HepG2 (cell line): ENCODE measurements around the gene MSMP. TPM values are rescaled to one million over a fixed set of nuclear protein-coding genes. Genes with fewer than 3 reads are reported as not detected.

ENCODE experiments used
- ATAC-seq: fragments of 200-7000 bp; cut with Tn5 transposase; 3 replicates; pipeline ENCODE4 v1.9.1; 2020; ENCODE audit warnings: mild to moderate bottlenecking, moderate library complexity
- BruUV-seq: library from RNA; stranded (reverse); fragments of 400-500 nt; replicated peaks from 2 replicates; lab custom pipeline; 2021; lab: Mats Ljungman, UMichigan
- CTCF ChIA-PET: fragments of 300-600 bp; formaldehyde crosslinking; extraction: SDS; loops from one replicate; lab custom pipeline; 2021; ENCODE audit warnings: low total read pairs, inconsistent platforms, low intra/inter-chr PET ratio; lab: Yijun Ruan, JAX
- POLR2A ChIA-PET: fragments of 350-600 bp; sonication (Branson Sonifier 250); formaldehyde crosslinking; loops from one replicate; lab custom pipeline; 2020; ENCODE audit warnings: antibody characterized with exemption, inconsistent platforms; lab: Yijun Ruan, JAX
- DNase-seq: peaks from one replicate; pipeline ENCODE4 v3.0.0-alpha.2; 2015; ENCODE audit warnings: low spot score
- FAIRE-seq: peaks from 3 replicates; lab custom pipeline; 2011; peaks lifted over from hg19 to GRCh38; lab: Jason Lieb, UNC
- H2AFZ ChIP-seq: one replicate; pipeline ENCODE4 v1.6.1; 2011; ENCODE audit warnings: low read length, inconsistent platforms
- H3K27ac ChIP-seq: fragments of 300-600 bp; 3 replicates; pipeline ENCODE4 v1.8.0; 2011; ENCODE audit warnings: mixed run types, mild to moderate bottlenecking, mixed read lengths, low read length, inconsistent platforms; ENCODE audit not compliant: insufficient read depth; ENCODE audit errors: extremely low read length
- H3K27me3 ChIP-seq, 2 experiments: fragments of 200-600 bp in 1 of 2; 2 replicates in 1 of 2; 3 replicates in 1 of 2; pipeline versions ENCODE4 v1.6.0 to v1.8.0; 2011; ENCODE audit warnings: low read length in 2 of 2, mild to moderate bottlenecking in 2 of 2, moderate library complexity in 2 of 2, inconsistent platforms in 1 of 2; ENCODE audit not compliant: insufficient read depth in 2 of 2, control insufficient read depth in 1 of 2
- H3K36me3 ChIP-seq, 2 experiments: fragments of 200-600 bp in 1 of 2; replicated peaks in 1 of 2; 2 replicates in 1 of 2; 3 replicates in 1 of 2; pipeline versions ENCODE4 v1.5.1 to v1.8.0; 2011; ENCODE audit warnings: low read length in 2 of 2, inconsistent platforms in 1 of 2; ENCODE audit not compliant: insufficient read depth in 2 of 2, control insufficient read depth in 1 of 2
- H3K4me1 ChIP-seq: 2 replicates; pipeline ENCODE4 v1.5.1; 2012; ENCODE audit warnings: low read length, inconsistent platforms; ENCODE audit not compliant: insufficient read depth
- H3K4me2 ChIP-seq: 2 replicates; pipeline ENCODE4 v1.6.0; 2011; ENCODE audit warnings: low read depth, low read length, inconsistent platforms
- H3K4me3 ChIP-seq, 3 experiments: fragments of 200-600 bp in 1 of 3; sonication (generic), shearing (Covaris generic) in 1 of 3; replicated peaks in 1 of 3; 2 replicates each; pipeline ENCODE4 v1.5.1; 2011 to 2016; ENCODE audit warnings: low read length in 3 of 3, inconsistent platforms in 2 of 3, low read depth in 2 of 3, mild to moderate bottlenecking in 2 of 3, control low read depth in 1 of 3, mixed read lengths in 1 of 3; ENCODE audit not compliant: insufficient read depth in 1 of 3
- H3K79me2 ChIP-seq: one replicate; pipeline ENCODE4 v1.6.1; 2011; ENCODE audit warnings: low read length, inconsistent platforms; ENCODE audit not compliant: insufficient read depth
- H3K9ac ChIP-seq: 2 replicates; pipeline ENCODE4 v1.6.0; 2011; ENCODE audit warnings: mild to moderate bottlenecking, low read depth, low read length, inconsistent platforms; ENCODE audit not compliant: insufficient read depth
- H3K9me3 ChIP-seq: 2 replicates; pipeline ENCODE4 v1.5.1; 2012; ENCODE audit warnings: mild to moderate bottlenecking, low read length
- H4K20me1 ChIP-seq: 2 replicates; pipeline ENCODE4 v1.6.0; 2011; ENCODE audit warnings: inconsistent platforms, mild to moderate bottlenecking, low read length, moderate library complexity; ENCODE audit not compliant: insufficient read depth
- FOXJ3 ChIP-seq: sonication (generic); formaldehyde crosslinking; IDR thresholded peaks from 2 replicates; pipeline ENCODE4 v1.4.0; 2020; ENCODE audit warnings: missing genetic modification reagents, mild to moderate bottlenecking, borderline replicate concordance
- JUND ChIP-seq: sonication (generic); formaldehyde crosslinking; IDR thresholded peaks from 2 replicates; pipeline ENCODE4 v1.8.0; 2022; ENCODE audit warnings: mild to moderate bottlenecking, missing genetic modification reagents
- PHF8 ChIP-seq: sonication (generic); formaldehyde crosslinking; IDR thresholded peaks from 2 replicates; pipeline ENCODE4 v1.5.0; 2020; ENCODE audit warnings: missing genetic modification reagents
- POLR2G ChIP-seq: fragments of 200-400 bp; formaldehyde crosslinking; IDR thresholded peaks from 2 replicates; pipeline ENCODE4 v1.6.1; 2018; ENCODE audit warnings: mild to moderate bottlenecking, low read depth, low read length, moderate library complexity
- U2AF1 ChIP-seq: fragments of 200-400 bp; formaldehyde crosslinking; optimal IDR thresholded peaks from 2 replicates; pipeline ENCODE3; 2017; ENCODE audit warnings: mild to moderate bottlenecking, low read depth, low read length
- WIZ ChIP-seq: sonication (generic); formaldehyde crosslinking; IDR thresholded peaks from 2 replicates; pipeline ENCODE4 v1.5.1; 2020; ENCODE audit warnings: mild to moderate bottlenecking, missing genetic modification reagents
- ZBTB20 ChIP-seq: sonication (generic); formaldehyde crosslinking; IDR thresholded peaks from 2 replicates; pipeline ENCODE4 v1.8.1; 2023; ENCODE audit warnings: missing genetic modification reagents, low read depth, mild to moderate bottlenecking, borderline replicate concordance
- ZNF207 ChIP-seq: fragments of 450-650 bp; IDR thresholded peaks from 2 replicates; pipeline ENCODE4 v1.6.1; 2016; ENCODE audit warnings: antibody characterized with exemption, borderline replicate concordance
- ZNF24 ChIP-seq: fragments of 450-650 bp; IDR thresholded peaks from 2 replicates; pipeline ENCODE4 v1.6.1; 2017; ENCODE audit warnings: antibody characterized with exemption, mild to moderate bottlenecking
- ZNF382 ChIP-seq: sonication (generic); formaldehyde crosslinking; IDR thresholded peaks from 2 replicates; pipeline ENCODE4 v1.5.0; 2020; ENCODE audit warnings: missing genetic modification reagents, mild to moderate bottlenecking, borderline replicate concordance
- ZNF430 ChIP-seq: sonication (generic); formaldehyde crosslinking; IDR thresholded peaks from 2 replicates; pipeline ENCODE4 v1.9.0; 2021; ENCODE audit warnings: mild to moderate bottlenecking, missing genetic modification reagents
- ZNF580 ChIP-seq: IDR thresholded peaks from 2 replicates; pipeline ENCODE4 v1.6.1; 2016; ENCODE audit warnings: low read depth, borderline replicate concordance
- ZNF773 ChIP-seq: sonication (generic); formaldehyde crosslinking; IDR thresholded peaks from 2 replicates; pipeline ENCODE4 v1.4.0; 2020; ENCODE audit warnings: missing genetic modification reagents, borderline replicate concordance
- ZSCAN31 ChIP-seq: sonication (generic); formaldehyde crosslinking; IDR thresholded peaks from 2 replicates; pipeline ENCODE4 v1.5.0; 2020; ENCODE audit warnings: low read depth, mild to moderate bottlenecking, missing genetic modification reagents
- in situ Hi-C: cut with HindIII; loops from 2 replicates; pipeline ENCODE4 v1.10.0; 2017; ENCODE audit warnings: low pct_unique_long_range_greater_than_20kb; ENCODE audit not compliant: extremely low pct_ligation_motif_present
- intact Hi-C: fragments of 100-400 bp; cut with micrococcal nuclease; formaldehyde crosslinking; loops from one replicate; pipeline ENCODE4 v1.10.0; 2022; ENCODE audit not compliant: unreplicated experiment
- polyA plus RNA-seq, 8 experiments: library from polyadenylated mRNA; depleted of rRNA in 3 of 8; stranded (reverse) in 7 of 8; unstranded in 1 of 8; fragments of >200 nt; fragmentation: Illumina TruSeq in 4 of 8; extraction: Trizol in 4 of 8; gene quantifications; 2 replicates each; pipeline versions ENCODE4 v1.2.1 to v1.2.3, GENCODE V29; 2011 to 2016; ENCODE audit warnings: low read depth in 4 of 8, missing spikeins in 1 of 8, mixed read lengths in 1 of 8; ENCODE audit not compliant: insufficient read depth in 1 of 8
- total RNA-seq, 5 experiments: library from RNA; depleted of rRNA; stranded (reverse); fragments of >200 nt; fragmentation: Illumina TruSeq; extraction: Trizol; gene quantifications; 2 replicates each; pipeline ENCODE4 v1.2.3, GENCODE V29; 2016; ENCODE audit warnings: low read depth in 1 of 5
- TF ChIP-seq, protein P1 (sequence below): IDR thresholded peaks from 2 replicates; pipeline ENCODE4 v1.6.1; 2016; ENCODE audit warnings: mild to moderate bottlenecking, missing biosample characterization, missing genetic modification reagents
- TF ChIP-seq, protein P2 (sequence below): sonication (generic); formaldehyde crosslinking; IDR thresholded peaks from 2 replicates; pipeline ENCODE4 v1.5.0; 2020; ENCODE audit warnings: missing genetic modification reagents, mild to moderate bottlenecking, borderline replicate concordance

MSMP gene
- total and polyA plus RNA-seq, 2 of the 13 experiments (the other 11 are each of a cell fraction or from before 2014, with no cell fraction given): 0.24 to 0.46 TPM

GRCh38 chr9:35783418-35783817 lies 29.3 kb upstream of the MSMP start:
- Histone ChIP-seq H3K9me3 (no peaks in the 10 kb centered on the region), H4K20me1 (no peaks in the 10 kb centered on the region), H3K4me3 (no peak overlapping the region), H3K27me3 (no peaks in the 10 kb centered on the region), H2AFZ (no peak overlapping the region), H3K79me2 (no peaks in the 10 kb centered on the region), H3K4me2 (no peak overlapping the region), H3K27ac (no peak overlapping the region), H3K4me1 (no peaks in the 10 kb centered on the region), H3K36me3 (peaks cover 1 to 10% of the 10 kb centered on the region in 2 experiments), H3K9ac (no peak overlapping the region)
- intact Hi-C loops (no loop called here), in situ Hi-C loops (no loop called here)
- FAIRE-seq: no peak
- CTCF ChIA-PET: no interaction called here
- POLR2A ChIA-PET: no interaction called here
- BruUV-seq: no TSS peak
- no peak for ATAC-seq
- TF ChIP-seq ZNF24 (no peak), ZNF382 (no peak), ZNF580 (CRISPR knock-in tag) (no peak), ZBTB20 (CRISPR knock-in tag) (no peak), PHF8 (CRISPR knock-in tag) (no peak), U2AF1 (no peak), ZSCAN31 (CRISPR knock-in tag) (no peak), ZNF430 (no peak), WIZ (CRISPR knock-in tag) (no peak), POLR2G (no peak), ZNF207 (no peak), FOXJ3 (no peak), ZNF773 (CRISPR knock-in tag) (no peak), JUND (no peak)
- TF ChIP-seq, protein P1, sequence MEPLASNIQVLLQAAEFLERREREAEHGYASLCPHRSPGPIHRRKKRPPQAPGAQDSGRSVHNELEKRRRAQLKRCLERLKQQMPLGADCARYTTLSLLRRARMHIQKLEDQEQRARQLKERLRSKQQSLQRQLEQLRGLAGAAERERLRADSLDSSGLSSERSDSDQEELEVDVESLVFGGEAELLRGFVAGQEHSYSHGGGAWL: no peak
- TF ChIP-seq, protein P2, sequence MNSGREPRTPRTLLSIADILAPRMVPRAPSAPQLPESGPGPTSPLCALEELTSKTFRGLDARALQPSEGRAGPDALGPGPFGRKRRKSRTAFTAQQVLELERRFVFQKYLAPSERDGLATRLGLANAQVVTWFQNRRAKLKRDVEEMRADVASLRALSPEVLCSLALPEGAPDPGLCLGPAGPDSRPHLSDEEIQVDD (CRISPR knock-in tag): no peak
- no peak for DNase-seq
